NCI-H524 treated with DMSO at 0.1 percent for 48 hours (cell line): ENCODE data around the gene HIPK4.
"Not testable (repeated sequence)": the region's sequence is repeated elsewhere in the genome, so short reads cannot be mapped to it uniquely, and the experiment has no call there.

Source experiments
- DNase-seq: peaks from one replicate; lab custom pipeline; 2025; lab: John Stamatoyannopoulos, UW

HIPK4 gene

GRCh38 chr19:40392894-40393517, 3.0 kb upstream of the HIPK4 start:
- DNase-seq: no peak

GRCh38 chr19:40392123-40392522, 2.1 kb upstream of the HIPK4 start:
- no peak for DNase-seq

DNA sequence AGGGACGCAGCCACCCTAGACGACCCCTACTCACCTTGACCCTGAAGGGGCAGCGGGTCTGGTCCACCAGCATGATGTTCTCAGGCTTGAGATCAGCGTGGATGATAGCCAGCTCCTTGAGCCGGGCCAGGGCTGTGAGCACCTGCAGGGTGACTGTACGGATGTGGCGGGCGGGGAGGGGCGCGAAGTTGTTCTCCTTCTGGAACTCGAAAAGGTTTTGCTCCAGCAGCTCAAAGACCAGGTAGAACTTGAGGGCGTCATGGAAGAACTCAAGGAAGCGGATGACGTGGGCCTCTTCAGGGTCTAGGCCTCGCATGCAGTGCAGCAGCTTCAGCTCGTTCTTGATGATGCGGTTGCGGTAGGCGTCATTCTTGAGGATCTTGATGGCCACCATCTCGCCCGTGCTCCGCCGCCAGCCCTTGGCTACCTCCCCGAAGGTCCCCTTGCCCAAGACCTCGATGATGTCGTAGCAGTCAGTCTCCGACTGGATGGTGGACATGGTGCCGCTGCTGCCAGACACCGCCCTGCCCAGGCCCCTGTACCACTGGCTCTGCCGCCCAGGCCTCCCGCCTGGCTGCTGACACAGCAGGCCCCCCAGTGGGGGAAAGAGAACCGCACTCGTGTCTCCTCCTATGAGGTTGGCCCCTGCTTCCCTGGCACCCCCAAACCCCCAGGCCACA, 437 bp downstream of the HIPK4 start:
- DNase-seq: no peak

DNA sequence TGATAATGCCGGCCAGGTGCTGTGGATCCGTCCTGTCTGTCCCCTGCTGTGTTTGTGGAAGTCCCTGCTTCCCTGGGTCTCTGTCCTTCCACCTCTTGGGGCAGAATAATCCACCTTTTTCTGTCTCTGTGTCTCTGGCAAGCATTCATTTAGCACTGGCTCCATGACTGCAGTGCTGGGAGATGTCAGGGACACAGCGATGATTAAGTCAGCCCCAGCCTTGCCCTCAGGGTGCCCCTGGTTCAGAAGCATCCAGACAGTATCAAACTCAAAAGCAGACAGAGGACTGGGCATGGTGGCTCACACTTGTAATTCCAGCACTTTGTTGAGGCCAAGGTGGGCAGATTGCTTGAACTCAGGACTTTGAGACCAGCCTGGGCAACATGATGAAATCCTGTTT, 1.5 kb downstream of the HIPK4 start:
- no peak for DNase-seq

DNA sequence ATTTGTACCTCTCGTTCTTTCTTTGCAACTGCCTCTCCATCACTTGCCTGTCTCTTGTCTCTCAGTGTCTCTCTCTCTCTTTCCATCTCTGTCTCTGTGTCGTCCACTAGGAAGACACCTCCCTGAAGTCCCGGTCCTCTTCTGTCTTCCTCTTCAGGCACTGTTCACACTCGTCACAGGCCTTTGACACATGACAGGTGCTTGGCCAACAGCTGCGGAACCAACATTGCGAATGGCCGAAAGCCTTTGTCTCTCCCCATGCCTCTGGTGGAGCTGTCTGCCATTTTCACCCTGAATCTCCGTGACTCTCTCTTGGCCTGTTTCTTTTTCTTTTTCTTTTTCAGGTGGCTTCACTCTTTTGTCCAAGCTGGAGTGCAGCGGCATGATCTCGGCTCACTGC, 2.8 kb downstream of the HIPK4 start:
- DNase-seq: no peak

DNA sequence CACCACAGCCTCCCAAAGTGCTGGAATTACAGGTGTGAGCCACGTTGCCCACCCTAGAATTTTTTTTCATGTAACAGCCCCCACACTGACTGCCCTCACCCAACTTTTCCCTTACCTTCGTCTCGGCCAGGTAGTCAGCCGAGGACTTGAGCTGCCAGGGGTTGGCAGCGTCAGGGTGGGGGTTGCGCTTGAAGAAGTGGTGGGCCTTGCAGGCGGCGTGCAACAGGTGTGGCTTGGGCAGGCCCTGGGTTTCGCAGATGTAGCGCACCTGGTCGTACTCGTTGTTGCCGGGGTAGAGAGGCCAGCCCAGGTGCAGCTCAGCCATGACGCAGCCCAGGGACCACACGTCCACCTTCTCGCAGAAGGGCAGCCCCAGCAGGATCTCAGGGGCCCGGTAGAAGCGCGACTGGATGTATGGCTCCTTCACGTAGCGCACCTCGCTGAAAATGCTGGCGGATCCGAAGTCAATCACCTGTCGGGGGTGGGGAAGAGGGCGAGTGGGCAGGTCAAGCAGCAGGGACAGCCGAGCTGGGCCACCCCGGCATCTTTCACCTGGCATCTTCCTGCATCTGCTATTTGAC, 6.2 kb downstream of the HIPK4 start:
- DNase-seq: no peak

DNA sequence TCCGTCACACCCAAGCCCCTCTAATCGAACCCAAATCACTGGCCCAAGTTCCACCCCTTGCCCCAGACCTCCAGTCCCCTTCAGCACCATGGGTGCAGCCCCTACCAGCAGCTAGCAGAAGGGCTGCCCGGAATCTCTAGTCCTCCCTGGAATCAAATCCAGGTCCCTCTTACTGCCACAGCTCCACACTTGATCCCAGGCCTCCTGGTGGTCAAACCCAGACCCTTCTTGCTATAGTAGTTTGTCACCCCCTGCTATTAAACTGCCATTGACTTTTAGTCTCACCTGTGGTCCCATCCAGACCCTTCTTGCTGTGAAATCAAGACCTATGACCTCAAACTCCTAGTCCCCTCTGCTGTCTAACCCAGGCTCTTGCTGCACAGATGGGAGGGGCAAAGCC, 8.7 kb downstream of the HIPK4 start:
- no peak for DNase-seq

GRCh38 chr19:40380199-40381037, 9.6 kb downstream of the HIPK4 start:
- DNase-seq: no peak

DNA sequence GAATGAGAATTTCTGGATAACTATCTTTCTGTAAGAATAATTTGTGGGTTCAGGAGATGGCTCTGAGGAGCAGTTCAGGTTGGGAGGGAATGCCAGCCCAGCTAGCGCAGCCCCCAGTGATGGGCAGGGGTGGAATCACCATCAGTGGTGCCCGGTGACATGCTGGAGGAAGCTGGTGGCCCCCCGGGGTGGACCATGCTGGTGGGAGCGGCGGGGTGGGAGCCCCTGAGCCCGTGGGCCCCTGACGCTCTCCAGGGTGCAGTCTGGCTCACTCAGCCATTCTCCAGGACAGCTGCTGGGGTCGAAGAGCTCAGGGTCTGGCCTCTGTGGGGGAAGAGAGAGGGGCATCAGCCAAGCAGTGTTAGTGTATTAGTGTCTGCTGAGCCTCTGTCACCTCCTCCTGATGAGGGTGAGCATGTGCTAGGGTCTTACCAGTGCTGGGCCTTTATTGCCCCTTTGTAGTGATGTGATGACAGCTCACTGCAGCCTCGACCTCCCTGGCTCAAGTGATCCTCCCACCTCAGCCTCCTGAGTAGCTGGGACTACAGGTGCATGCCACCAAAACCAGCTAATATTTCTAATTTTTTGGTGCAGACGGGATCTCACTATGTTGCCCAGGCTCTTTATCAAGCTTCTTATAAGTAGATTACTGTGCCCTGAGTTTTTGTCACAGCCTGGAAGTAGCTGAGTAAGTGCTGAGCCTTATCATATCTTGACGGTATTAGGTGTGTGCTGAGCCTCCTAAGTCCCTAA, 10.4 kb downstream of the HIPK4 start:
- DNase-seq: no peak

- DNase-seq: no peak
These were observed 11.5 kb downstream of the HIPK4 start for GRCh38 chr19:40378509-40378908.

- DNase-seq: no peak
These were observed 12.1 kb downstream of the HIPK4 start for GRCh38 chr19:40377876-40378385.

DNA sequence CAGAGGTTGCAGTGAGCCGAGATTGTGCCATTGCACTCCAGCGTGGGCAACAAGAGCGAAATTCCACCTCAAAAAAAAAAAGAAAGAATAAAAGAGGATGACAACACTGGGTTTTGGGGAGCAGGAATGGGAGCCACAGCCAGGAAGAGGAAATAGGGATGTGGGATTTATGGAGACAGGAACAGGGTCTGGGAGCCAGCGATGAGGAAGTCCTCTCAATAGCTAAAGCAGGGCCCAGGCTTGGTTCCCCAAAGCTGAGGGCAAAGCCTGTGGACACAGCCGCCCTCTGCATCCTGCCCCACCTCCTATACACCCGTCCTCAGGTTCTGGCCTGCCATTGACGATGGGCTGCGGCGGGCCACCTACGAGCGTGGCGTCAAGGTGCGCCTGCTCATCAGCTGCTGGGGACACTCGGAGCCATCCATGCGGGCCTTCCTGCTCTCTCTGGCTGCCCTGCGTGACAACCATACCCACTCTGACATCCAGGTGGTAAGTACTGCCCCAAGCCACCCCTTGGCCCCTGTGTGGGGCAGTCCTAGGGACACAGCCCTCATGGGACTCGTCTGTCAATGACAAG, 13.6 kb downstream of the HIPK4 start:
- DNase-seq: no peak

DNA sequence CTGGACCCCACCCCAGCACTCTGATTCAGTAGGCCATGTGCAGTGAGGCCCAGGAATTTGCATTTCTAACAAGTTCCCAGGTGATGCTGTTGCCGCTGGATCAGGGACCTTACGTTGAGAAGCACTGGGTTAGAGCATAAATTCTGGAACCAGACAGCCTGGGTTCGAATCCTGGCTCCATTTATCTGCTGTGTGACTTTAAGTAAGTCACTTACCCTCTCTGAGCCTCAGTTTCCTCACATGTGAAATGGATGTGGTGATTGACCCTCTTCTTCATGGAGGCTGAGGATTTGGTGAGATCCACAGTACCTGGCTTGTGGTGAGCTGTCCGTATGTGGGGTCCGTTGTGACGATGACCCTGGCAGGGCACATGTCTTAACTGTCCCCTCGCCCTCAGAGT, 15.9 kb downstream of the HIPK4 start:
- no peak for DNase-seq

- no peak for DNase-seq
These were observed 18.2 kb downstream of the HIPK4 start for GRCh38 chr19:40371802-40372122.

- no peak for DNase-seq
These were observed 18.8 kb downstream of the HIPK4 start for GRCh38 chr19:40370997-40371801.

DNA sequence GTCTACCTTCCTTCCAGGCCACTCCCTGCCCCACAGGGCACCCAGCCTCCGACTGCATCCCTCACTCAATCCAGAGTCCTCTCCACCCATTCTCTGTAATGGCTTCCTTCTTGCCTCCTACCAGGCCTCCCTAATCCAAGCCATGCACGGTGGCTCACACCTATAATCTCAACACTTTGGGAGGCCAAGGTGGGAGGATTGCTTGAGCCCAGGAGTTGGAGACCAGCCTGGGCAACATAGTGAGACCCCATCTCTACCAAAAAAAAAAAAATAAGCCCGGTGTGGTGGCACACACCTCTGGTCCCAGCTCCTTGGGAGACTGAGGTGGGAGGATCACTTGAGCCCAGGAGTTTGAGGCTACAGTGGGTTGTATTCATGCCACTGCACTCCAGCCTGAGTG, 19.7 kb downstream of the HIPK4 start:
- DNase-seq: not testable (repeated sequence)

- no peak for DNase-seq
These were observed 20.2 kb downstream of the HIPK4 start for GRCh38 chr19:40369797-40370196.

GRCh38 chr19:40367577-40368434, 22.2 kb downstream of the HIPK4 start:
- peak; percentile 98 for DNase-seq

GRCh38 chr19:40366697-40367561, 23.1 kb downstream of the HIPK4 start:
- DNase-seq: no peak
